ENCODE results near the gene CELF4.

GRCh38 chr18:37328946-37329719, 236.5 kb downstream of the CELF4 start:
- no peak for TF ChIP-seq POLR2AphosphoS5 (IDR thresholded peaks at IDR 0.05; ENCODE audit: low read depth, low read length)
- no peak for TF ChIP-seq TAF1 (IDR thresholded peaks at IDR 0.05; ENCODE audit: low read depth, low read length)

Measured in GM12891 (cell line).